Measurements from ENCODE around the gene CALCOCO2.

Gene CALCOCO2

GRCh38 chr17:48816438-48816773 is 14.4 kb upstream of the CALCOCO2 start:
- no peak for TF ChIP-seq CTCF (conservative IDR thresholded peaks at IDR 0.05)

GRCh38 chr17:48816774-48817590 is 13.9 kb upstream of the CALCOCO2 start, which contains the start of gene TTLL6:
TTLL6 (minus strand) TSS chr17:48817229; CDS start chr17:48817072, 157 bp downstream.
- no peak for TF ChIP-seq CTCF (conservative IDR thresholded peaks at IDR 0.05)
- H3K27ac ChIP-seq: peak within 1 kb of the TSS; percentile 81

More at GRCh38 chr17:48816438-48816773, 14.4 kb upstream of the CALCOCO2 start:
- peak overlapping the region; percentile 81 for H3K27ac ChIP-seq

- peak overlapping the region; percentile 81 for H3K27ac ChIP-seq
Measured at GRCh38 chr17:48818361-48818841, 12.4 kb upstream of the CALCOCO2 start.

GRCh38 chr17:48819466-48819865 is 11.4 kb upstream of the CALCOCO2 start:
- no peak for TF ChIP-seq CTCF (conservative IDR thresholded peaks at IDR 0.05)

More at GRCh38 chr17:48818361-48818841, 12.4 kb upstream of the CALCOCO2 start:
- no peak for TF ChIP-seq CTCF (conservative IDR thresholded peaks at IDR 0.05)

GRCh38 chr17:48820936-48821335 is 9.9 kb upstream of the CALCOCO2 start:
- peak overlapping the region; percentile 81; the same call in 1 of the 2 replicates for H3K27ac ChIP-seq

More at GRCh38 chr17:48819466-48819865, 11.4 kb upstream of the CALCOCO2 start:
- H3K27ac ChIP-seq: peak overlapping the region; percentile 81

- H3K27ac ChIP-seq: no peak overlapping the region
- no peak for TF ChIP-seq CTCF (conservative IDR thresholded peaks at IDR 0.05)
Measured at GRCh38 chr17:48825446-48826381, 5.1 kb upstream of the CALCOCO2 start.

- peak overlapping the region; percentile 84 for H3K27ac ChIP-seq
- TF ChIP-seq CTCF (conservative IDR thresholded peaks at IDR 0.05): no peak
Measured at GRCh38 chr17:48831549-48831883, 681 bp downstream of the CALCOCO2 start.

All from VCaP (cell line).